Neural crest cell (in vitro differentiated cells): ENCODE results near the gene PTPRZ1. TPM values are rescaled to one million over a fixed set of nuclear protein-coding genes. Genes with fewer than 3 reads are reported as not detected.

Experiments
- DNase-seq: peaks from one replicate; pipeline ENCODE4 v3.0.0; 2021; ENCODE audit warnings: low read depth, mixed read lengths, low spot score
- H3K27ac Mint-ChIP-seq: one replicate; pipeline ENCODE4 v1.8.0; 2021; ENCODE audit warnings: mild to moderate bottlenecking, mixed read lengths; ENCODE audit not compliant: unreplicated experiment
- H3K27me3 Mint-ChIP-seq: 2 replicates; pipeline ENCODE4 v1.8.0; 2021; ENCODE audit warnings: low read depth, mild to moderate bottlenecking, mixed read lengths
- H3K36me3 Mint-ChIP-seq: 2 replicates; pipeline ENCODE4 v1.8.0; 2021; ENCODE audit warnings: low read depth, mild to moderate bottlenecking, mixed read lengths
- H3K4me1 Mint-ChIP-seq: 2 replicates; pipeline ENCODE4 v1.8.0; 2021; ENCODE audit warnings: mixed read lengths
- H3K4me3 Mint-ChIP-seq: one replicate; pipeline ENCODE4 v1.8.0; 2021; ENCODE audit warnings: mild to moderate bottlenecking, mixed read lengths
- H3K9me3 Mint-ChIP-seq: 2 replicates; pipeline ENCODE4 v1.8.0; 2021; ENCODE audit warnings: mixed read lengths
- total RNA-seq: library from RNA; stranded (reverse); gene quantifications from 2 replicates; pipeline ENCODE4 v1.2.1, GENCODE V29; 2021
- TF ChIP-seq, protein P1 (sequence below): fragments of 200-600 bp; sonication (generic); conservative IDR thresholded peaks from 2 replicates; pipeline ENCODE4 v1.5.0; 2021; ENCODE audit warnings: antibody characterized with exemption, mild to moderate bottlenecking

PTPRZ1 gene
- total RNA-seq, 1 donor from 2014 or later, result 202 TPM

DNA sequence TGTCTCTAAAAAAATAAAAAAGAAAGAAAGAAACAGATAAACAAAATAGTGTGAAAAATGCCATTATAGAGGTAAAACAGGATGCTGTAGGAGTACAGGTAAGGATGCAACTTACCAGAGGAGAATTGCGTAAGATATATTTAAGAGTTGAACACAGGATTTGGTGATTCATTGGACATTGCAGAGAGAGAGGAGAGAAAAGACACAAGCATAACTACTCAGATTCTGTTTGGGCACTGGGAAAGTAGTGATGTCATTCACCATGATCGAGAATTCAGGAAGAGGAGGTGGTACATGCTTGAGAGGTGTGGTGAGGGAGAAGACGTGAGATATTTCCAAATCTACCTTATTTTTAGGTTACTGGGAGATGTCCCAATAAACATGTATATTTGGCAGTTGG is 173.4 kb downstream of the PTPRZ1 start:
- H3K36me3 Mint-ChIP-seq, result peaks cover 34% of the 10 kb centered on the region
- H3K4me1 Mint-ChIP-seq, result peaks cover 9% of the 10 kb centered on the region
- no peak overlapping the region for H3K27ac Mint-ChIP-seq

DNA sequence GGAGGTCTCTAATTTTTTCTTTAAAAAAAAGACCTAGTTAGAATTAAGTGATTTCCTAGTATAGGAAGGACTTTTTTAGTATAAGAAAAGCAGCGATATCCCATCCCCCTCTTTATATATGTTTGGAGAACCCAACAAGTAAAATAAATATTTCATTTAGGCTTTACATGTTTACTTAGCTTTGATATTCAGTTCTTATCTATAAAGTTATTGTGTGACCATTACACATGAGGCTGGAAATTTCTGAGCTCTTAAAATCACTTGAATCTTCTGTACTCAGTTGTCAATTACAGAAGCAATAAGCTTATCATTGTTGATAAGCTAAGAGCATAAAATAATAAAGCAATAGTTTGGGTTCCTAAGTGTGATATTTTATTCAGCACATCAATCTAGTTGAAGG is 181.4 kb downstream of the PTPRZ1 start:
- H3K4me1 Mint-ChIP-seq, result peaks cover 18% of the 10 kb centered on the region

More for the DNA sequence above, 173.4 kb downstream of the PTPRZ1 start:
- H3K27me3 Mint-ChIP-seq, result no peaks in the 10 kb centered on the region
- DNase-seq, result no peak
- no peaks in the 10 kb centered on the region for H3K9me3 Mint-ChIP-seq
- TF ChIP-seq, protein P1, sequence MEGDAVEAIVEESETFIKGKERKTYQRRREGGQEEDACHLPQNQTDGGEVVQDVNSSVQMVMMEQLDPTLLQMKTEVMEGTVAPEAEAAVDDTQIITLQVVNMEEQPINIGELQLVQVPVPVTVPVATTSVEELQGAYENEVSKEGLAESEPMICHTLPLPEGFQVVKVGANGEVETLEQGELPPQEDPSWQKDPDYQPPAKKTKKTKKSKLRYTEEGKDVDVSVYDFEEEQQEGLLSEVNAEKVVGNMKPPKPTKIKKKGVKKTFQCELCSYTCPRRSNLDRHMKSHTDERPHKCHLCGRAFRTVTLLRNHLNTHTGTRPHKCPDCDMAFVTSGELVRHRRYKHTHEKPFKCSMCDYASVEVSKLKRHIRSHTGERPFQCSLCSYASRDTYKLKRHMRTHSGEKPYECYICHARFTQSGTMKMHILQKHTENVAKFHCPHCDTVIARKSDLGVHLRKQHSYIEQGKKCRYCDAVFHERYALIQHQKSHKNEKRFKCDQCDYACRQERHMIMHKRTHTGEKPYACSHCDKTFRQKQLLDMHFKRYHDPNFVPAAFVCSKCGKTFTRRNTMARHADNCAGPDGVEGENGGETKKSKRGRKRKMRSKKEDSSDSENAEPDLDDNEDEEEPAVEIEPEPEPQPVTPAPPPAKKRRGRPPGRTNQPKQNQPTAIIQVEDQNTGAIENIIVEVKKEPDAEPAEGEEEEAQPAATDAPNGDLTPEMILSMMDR, result no peak
- no peak overlapping the region for H3K4me3 Mint-ChIP-seq

DNA sequence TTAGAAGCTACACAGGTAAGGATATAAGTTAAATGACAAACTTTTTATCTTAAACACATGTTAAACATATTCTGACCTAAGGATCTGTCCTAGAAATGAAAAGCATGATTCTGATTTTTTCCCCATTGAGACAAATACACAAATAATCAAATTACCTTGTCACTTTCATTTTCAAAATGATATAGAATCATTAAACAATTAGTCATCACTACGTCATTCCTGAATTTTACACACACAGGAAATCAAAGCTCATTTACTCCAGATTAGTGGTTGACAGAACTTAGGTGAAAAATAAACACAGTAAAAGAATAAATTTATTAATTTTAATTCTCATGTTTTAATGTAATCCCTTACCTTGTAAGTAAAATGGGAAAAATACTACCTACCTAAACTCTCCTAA is 182.1 kb downstream of the PTPRZ1 start:
- TF ChIP-seq, protein P1, result no peak
- Mint-ChIP-seq H3K27me3 (no peaks in the 10 kb centered on the region), H3K4me3 (no peak overlapping the region), H3K27ac (no peak overlapping the region), H3K9me3 (no peaks in the 10 kb centered on the region), H3K4me1 (peaks cover 23% of the 10 kb centered on the region), H3K36me3 (peaks cover 37% of the 10 kb centered on the region)
- no peak for DNase-seq

More for the DNA sequence above, 181.4 kb downstream of the PTPRZ1 start:
- no peaks in the 10 kb centered on the region for H3K9me3 Mint-ChIP-seq
- H3K36me3 Mint-ChIP-seq, result peaks cover 40% of the 10 kb centered on the region
- TF ChIP-seq, protein P1, result no peak
- DNase-seq, result no peak
- no peaks in the 10 kb centered on the region for H3K27me3 Mint-ChIP-seq
- H3K4me3 Mint-ChIP-seq, result no peak overlapping the region
- H3K27ac Mint-ChIP-seq, result no peak overlapping the region

DNA sequence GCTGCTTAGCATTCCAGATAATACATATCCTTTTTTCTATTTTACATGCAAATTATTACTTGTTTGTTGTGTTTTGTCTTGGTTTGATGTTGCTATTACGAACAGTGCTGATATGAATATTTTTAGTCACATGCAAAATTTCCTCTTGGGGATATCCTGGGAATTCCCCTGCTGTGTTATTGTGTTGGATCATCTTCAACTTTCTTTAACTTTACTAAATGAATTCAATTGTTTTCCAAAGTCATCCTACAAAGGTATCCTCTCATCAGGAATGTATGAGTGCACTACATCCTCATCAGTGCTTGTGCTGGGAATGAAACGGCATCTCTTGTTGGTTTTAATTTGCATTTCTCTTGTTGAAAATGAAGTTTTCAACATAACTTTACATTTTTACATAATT is 184.0 kb downstream of the PTPRZ1 start:
- Mint-ChIP-seq H3K4me3 (no peak overlapping the region), H3K36me3 (peaks cover 32% of the 10 kb centered on the region), H3K27ac (no peak overlapping the region), H3K4me1 (peaks cover 25% of the 10 kb centered on the region), H3K27me3 (no peaks in the 10 kb centered on the region), H3K9me3 (no peaks in the 10 kb centered on the region)
- TF ChIP-seq, protein P1, result no peak
- DNase-seq, result no peak

DNA sequence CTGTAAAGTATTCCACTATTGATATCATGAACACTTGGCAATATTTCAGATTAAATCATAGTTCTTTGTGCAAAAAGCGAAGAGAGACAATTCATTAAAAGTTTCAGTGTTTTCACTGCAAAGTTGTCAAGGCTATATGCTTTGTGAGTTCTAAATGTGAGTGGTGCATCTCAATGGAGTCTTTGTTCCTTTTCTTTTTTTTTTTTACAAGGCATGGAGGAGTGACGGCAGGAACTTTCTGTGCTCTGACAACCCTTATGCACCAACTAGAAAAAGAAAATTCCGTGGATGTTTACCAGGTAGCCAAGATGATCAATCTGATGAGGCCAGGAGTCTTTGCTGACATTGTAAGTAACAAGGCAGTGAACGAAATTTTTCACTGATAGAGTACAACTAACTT is 186.6 kb downstream of the PTPRZ1 start:
- TF ChIP-seq, protein P1, result no peak
- DNase-seq, result no peak
- Mint-ChIP-seq H3K4me1 (peaks cover 31% of the 10 kb centered on the region), H3K4me3 (peak overlapping the region; percentile 16), H3K36me3 (peaks cover 29% of the 10 kb centered on the region), H3K27ac (peak overlapping the region; percentile 86), H3K9me3 (no peaks in the 10 kb centered on the region), H3K27me3 (no peaks in the 10 kb centered on the region)

DNA sequence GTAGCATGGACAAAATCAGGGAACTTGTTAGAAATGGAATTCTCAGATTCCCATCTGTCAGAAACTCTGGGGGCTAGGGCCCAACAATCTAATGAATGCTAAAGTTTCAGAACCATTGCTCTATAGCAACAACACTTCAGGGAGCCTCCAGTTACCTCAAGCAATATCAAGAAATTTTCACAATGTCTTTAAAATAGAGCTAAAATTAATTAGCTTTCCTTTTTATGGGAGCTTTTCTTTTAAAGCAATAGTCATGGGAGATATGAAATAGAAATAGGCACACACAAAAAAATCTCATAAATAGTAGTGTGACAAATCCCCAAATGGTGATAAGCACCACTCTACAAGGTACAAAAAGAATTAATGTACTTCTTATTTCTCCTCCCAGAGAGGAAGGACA is 190.2 kb downstream of the PTPRZ1 start:
- H3K4me1 Mint-ChIP-seq, result peaks cover 29% of the 10 kb centered on the region
- no peak overlapping the region for H3K27ac Mint-ChIP-seq
- TF ChIP-seq, protein P1, result no peak
- H3K9me3 Mint-ChIP-seq, result no peaks in the 10 kb centered on the region
- no peak for DNase-seq
- no peak overlapping the region for H3K4me3 Mint-ChIP-seq
- no peaks in the 10 kb centered on the region for H3K27me3 Mint-ChIP-seq
- peaks cover 25% of the 10 kb centered on the region for H3K36me3 Mint-ChIP-seq
